ENCODE measurements around the gene CARD14. TPM values are rescaled to one million over a fixed set of nuclear protein-coding genes. Genes with fewer than 3 reads are reported as not detected.

Gene CARD14
- polyA plus RNA-seq, 1 experiment = not detected

GRCh38 chr17:80185968-80186367, 16.1 kb downstream of the CARD14 start:
- DNase-seq (ENCODE audit: low read depth, low spot score) = no peak
- TF ChIP-seq CTCF (IDR thresholded peaks at IDR 0.05; ENCODE audit: low read depth, low read length) = no peak
- CTCF ChIA-PET = no interaction called here

GRCh38 chr17:80187090-80187489, 17.3 kb downstream of the CARD14 start:
- peaks cover 30% of the 10 kb centered on the region for H3K27me3 ChIP-seq (ENCODE audit: control insufficient read depth, insufficient read depth, low read length)
- POLR2A ChIA-PET = interaction anchor here (0.6 kb wide), 2 partner anchors 21 to 41 kb away, joined by 3 to 4 read pairs; no protein-coding TSS in a partner anchor
- TF ChIP-seq CTCF (IDR thresholded peaks at IDR 0.05; ENCODE audit: low read depth, low read length) = no peak
- H3K27ac ChIP-seq (ENCODE audit: low read depth, low read length) = no peak overlapping the region
- peak overlapping the region; percentile 3; the same call in 1 of the 2 replicates for H3K4me3 ChIP-seq (ENCODE audit: low read depth, low read length)
- CTCF ChIA-PET = interaction anchor here (0.5 kb wide), 1 partner anchor 33 kb away, joined by 3 read pairs; no protein-coding TSS in a partner anchor
- peaks cover 4% of the 10 kb centered on the region for H3K9me3 ChIP-seq (ENCODE audit: control insufficient read depth, insufficient read depth, low read length)
- no peak for DNase-seq (ENCODE audit: low read depth, low spot score)

More at GRCh38 chr17:80185968-80186367, 16.1 kb downstream of the CARD14 start:
- H3K27ac ChIP-seq (ENCODE audit: low read depth, low read length) = no peak overlapping the region
- POLR2A ChIA-PET = no interaction called here
- no peak overlapping the region for H3K4me3 ChIP-seq (ENCODE audit: low read depth, low read length)
- peaks cover 29% of the 10 kb centered on the region for H3K27me3 ChIP-seq (ENCODE audit: control insufficient read depth, insufficient read depth, low read length)
- peaks cover 4% of the 10 kb centered on the region for H3K9me3 ChIP-seq (ENCODE audit: control insufficient read depth, insufficient read depth, low read length)

- Histone ChIP-seq H3K27me3 (ENCODE audit: control insufficient read depth, insufficient read depth, low read length) (peaks cover 27% of the 10 kb centered on the region), H3K9me3 (ENCODE audit: control insufficient read depth, insufficient read depth, low read length) (peaks cover 4% of the 10 kb centered on the region), H3K27ac (ENCODE audit: low read depth, low read length) (no peak overlapping the region), H3K4me3 (ENCODE audit: low read depth, low read length) (peak overlapping the region; percentile 3; the same call in 1 of the 2 replicates)
- no peak for TF ChIP-seq CTCF (IDR thresholded peaks at IDR 0.05; ENCODE audit: low read depth, low read length)
- ChIA-PET CTCF (no interaction called here), POLR2A (interaction anchor here (0.6 kb wide), 2 partner anchors 21 to 41 kb away, joined by 3 to 4 read pairs; no protein-coding TSS in a partner anchor)
- no peak for DNase-seq (ENCODE audit: low read depth, low spot score)
Observed at GRCh38 chr17:80187515-80187941, 17.7 kb downstream of the CARD14 start.

- Histone ChIP-seq H3K27me3 (ENCODE audit: control insufficient read depth, insufficient read depth, low read length) (peaks cover 23% of the 10 kb centered on the region), H3K4me3 (ENCODE audit: low read depth, low read length) (no peak overlapping the region), H3K27ac (ENCODE audit: low read depth, low read length) (no peak overlapping the region), H3K9me3 (ENCODE audit: control insufficient read depth, insufficient read depth, low read length) (peaks cover 4% of the 10 kb centered on the region)
- POLR2A ChIA-PET = interaction anchor here (1.0 kb wide), 1 partner anchor 16 kb away, joined by 5 read pairs; no protein-coding TSS in a partner anchor
- TF ChIP-seq CTCF (IDR thresholded peaks at IDR 0.05; ENCODE audit: low read depth, low read length) = no peak
- CTCF ChIA-PET = no interaction called here
- no peak for DNase-seq (ENCODE audit: low read depth, low spot score)
Observed at GRCh38 chr17:80189611-80190010, 19.8 kb downstream of the CARD14 start.

- peaks cover 12% of the 10 kb centered on the region for H3K9me3 ChIP-seq (ENCODE audit: control insufficient read depth, insufficient read depth, low read length)
- H3K4me3 ChIP-seq (ENCODE audit: low read depth, low read length) = no peak overlapping the region
- no peak for DNase-seq (ENCODE audit: low read depth, low spot score)
- H3K27me3 ChIP-seq (ENCODE audit: control insufficient read depth, insufficient read depth, low read length) = peaks cover 27% of the 10 kb centered on the region
- ChIA-PET CTCF (interaction anchor here (1.1 kb wide), 1 partner anchor 15 kb away, joined by 3 read pairs; no protein-coding TSS in a partner anchor), POLR2A (interaction anchor here (1.2 kb wide), 1 partner anchor 14 kb away, joined by 3 read pairs; no protein-coding TSS in a partner anchor)
- TF ChIP-seq CTCF (IDR thresholded peaks at IDR 0.05; ENCODE audit: low read depth, low read length) = no peak
- no peak overlapping the region for H3K27ac ChIP-seq (ENCODE audit: low read depth, low read length)
Observed at GRCh38 chr17:80190716-80191115, 20.9 kb downstream of the CARD14 start.

All from AG04450 (cell line).